ENCODE results near the gene TAF5L.

Gene TAF5L

GRCh38 chr1:229625915-229626831, at the start of gene TAF5L, which contains the start of gene URB2:
Gene TAF5L (minus strand): TSS chr1:229626122. CDS start chr1:229614482, 11,640 bp downstream.
Gene URB2 (plus strand): TSS chr1:229626247. CDS start chr1:229627634, 1,387 bp downstream.
- DNase-seq: peak; percentile 13

GRCh38 chr1:229675396-229675795, 49.5 kb upstream of the TAF5L start:
- no peak for DNase-seq

GRCh38 chr1:229674042-229674441, 48.1 kb upstream of the TAF5L start:
- no peak for DNase-seq

DNA sequence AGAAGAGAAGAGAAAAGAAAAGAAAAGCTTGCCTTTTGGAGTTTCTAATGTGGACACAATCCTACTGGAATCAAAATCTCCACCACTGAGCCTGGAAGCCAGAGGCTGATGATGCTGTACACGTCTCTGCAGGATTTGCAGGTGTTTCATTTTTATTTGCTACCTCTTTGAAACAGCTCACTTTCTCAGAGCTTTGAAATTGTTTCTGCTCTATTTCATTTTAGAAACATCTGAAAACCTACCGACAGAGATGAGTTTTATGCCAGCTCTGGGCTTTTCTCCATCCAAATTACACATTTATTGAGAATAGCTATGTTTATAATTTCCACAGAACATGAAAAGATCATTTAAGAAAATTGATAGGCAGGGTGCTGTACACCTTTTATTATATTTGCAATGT, 46.3 kb upstream of the TAF5L start:
- DNase-seq: no peak

- DNase-seq: no peak
Measured at GRCh38 chr1:229671310-229671709, 45.4 kb upstream of the TAF5L start.

DNA sequence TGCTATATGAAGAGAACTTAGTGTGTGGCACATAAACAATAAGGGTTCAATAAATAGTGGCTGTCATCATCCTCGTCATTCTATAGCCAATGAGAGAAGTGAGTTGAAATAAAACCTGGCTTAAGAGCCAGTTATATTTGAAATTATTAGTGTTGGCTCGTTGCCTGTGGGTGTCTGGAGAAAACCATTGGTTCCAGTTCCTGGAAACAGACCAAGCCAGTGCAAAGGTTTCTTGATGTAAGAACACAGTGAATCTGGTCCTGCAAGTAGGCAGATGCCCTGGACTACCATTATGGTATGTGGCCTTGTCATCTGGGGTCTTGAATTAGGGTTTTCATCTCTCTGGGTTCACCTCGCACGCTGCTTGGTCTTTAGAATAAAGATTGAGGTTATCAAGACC, 43.4 kb upstream of the TAF5L start:
- no peak for DNase-seq

GRCh38 chr1:229666585-229666984, 40.7 kb upstream of the TAF5L start:
- no peak for DNase-seq

GRCh38 chr1:229665912-229666558, 40.1 kb upstream of the TAF5L start:
- no peak for DNase-seq

DNA sequence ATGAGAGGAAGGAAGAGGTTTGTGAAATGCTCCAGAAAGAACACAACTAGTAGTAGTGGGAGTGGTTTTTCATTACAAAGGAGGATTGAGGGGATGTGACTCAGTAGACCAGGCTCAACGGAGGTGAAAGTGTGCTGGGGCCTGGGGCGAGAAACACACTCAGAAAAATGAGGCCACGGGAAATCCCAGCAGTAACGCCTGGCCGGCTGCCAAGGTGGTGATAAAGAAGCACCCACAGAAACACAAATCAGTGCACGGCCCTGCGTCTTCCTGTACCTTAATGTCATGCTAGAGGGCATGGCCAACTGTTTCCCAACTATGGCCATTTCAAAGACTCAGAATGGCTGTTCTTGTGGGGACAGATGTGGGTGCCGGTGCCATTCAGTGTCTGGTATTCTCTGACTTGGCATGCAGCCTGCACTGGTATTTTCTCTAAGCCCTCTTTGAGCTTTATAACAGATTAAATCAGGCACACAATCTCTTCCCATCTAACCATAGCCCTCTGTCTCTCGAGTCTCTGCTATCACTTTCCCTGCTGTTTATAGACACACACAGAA, 38.3 kb upstream of the TAF5L start:
- no peak for DNase-seq

GRCh38 chr1:229661897-229662296, 36.0 kb upstream of the TAF5L start:
- no peak for DNase-seq

DNA sequence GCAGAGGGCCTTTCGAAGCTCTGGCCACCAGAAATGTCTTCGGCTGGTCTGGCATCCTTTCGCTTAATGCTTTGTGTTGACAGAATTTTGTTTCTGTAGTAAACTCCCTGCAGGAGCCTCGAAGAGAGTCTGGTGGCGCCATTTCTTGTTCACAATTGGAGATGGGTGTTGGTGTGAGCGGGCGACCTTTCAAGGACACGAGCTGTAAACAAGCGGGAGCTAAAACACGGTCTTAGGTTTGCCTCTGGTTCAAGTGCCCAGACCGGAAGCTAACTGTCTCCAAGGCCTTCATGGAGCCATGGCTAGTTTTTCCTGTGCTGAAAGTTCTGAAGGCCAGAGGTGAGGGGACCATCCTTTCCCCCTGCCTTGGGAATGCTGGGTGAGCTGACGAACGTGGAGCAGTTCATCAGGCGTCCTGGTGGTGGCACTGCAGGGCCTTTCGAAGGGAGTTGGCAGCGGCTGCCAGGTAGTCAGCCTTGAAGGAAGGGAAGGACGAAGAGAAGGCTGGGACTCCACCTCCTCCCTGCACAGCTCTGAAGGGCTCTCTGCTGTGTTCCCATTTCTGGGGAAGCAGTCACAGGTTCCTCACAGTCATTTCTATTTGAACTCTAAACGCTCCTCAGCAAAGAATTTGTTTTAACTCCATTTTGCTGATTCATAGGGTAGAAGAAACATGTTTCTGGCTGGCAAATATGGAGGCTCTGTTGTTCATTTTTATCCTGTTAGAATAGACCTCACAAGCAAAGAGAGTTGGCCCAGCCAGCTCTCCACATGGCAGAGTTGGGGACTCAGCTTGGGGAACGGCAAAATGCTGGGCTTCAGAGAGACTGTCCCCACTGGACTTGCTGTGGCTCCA, 35.3 kb upstream of the TAF5L start:
- peak; percentile 48 for DNase-seq

DNA sequence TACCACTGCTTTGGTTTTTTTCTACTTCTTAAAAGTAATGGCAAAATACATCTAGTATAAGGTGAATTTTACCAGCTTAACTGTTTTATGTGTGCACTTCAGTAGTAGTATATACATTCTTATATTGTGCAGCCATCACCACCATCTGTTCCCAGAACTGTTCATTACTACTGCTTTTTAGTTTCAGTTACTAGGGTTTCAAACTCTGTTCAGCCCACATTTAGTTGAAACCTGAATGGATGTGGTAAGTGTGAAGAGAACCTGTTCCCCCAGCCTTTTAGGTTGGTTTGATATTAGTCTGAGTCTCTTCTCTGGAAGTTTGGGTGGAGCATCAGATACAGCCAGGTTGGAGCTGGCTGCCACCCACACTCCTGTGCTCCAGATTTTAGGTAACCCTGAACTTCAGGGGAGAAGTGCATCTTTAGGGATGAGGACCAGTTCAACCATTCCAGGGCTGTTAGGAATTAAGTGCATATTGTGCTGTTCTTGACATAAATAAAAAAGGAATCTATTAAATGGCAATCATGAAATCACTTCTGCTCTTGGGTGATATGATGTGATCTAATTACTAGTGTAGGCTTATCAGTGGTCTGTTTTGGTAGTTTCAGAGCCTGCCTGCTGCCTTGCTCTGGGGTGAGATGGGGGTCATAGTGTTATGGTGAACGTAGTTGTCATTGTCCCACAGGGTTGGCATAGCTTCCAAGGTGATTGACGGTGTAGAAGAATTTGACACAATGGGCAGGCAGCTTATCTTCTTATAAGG, 32.3 kb upstream of the TAF5L start:
- DNase-seq: no peak

- no peak for DNase-seq
Measured at GRCh38 chr1:229655781-229656180, 29.9 kb upstream of the TAF5L start.

- DNase-seq: no peak
Measured at GRCh38 chr1:229653420-229653819, 27.5 kb upstream of the TAF5L start.

- DNase-seq: no peak
Measured at GRCh38 chr1:229651546-229651945, 25.6 kb upstream of the TAF5L start.

DNA sequence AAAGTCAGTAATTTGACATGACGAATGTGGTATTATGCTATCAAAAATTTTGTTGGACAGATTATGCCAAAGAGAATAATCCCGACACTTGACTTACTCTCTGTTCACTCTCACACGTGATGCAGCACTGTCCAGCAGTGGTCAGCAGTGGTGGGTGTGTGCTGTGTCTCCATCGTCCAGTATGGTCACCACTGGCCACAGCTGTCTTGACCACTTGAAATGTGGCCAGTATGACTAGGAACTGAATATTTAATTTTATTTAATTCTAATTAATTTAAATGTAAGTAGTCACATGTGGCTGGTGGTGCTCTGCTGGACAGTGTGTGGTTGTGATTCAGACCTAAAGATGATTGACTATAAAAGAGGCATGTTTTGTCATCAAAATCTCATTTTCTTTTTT, 24.1 kb upstream of the TAF5L start:
- no peak for DNase-seq

- DNase-seq: no peak
Measured at GRCh38 chr1:229648406-229648805, 22.5 kb upstream of the TAF5L start.

DNA sequence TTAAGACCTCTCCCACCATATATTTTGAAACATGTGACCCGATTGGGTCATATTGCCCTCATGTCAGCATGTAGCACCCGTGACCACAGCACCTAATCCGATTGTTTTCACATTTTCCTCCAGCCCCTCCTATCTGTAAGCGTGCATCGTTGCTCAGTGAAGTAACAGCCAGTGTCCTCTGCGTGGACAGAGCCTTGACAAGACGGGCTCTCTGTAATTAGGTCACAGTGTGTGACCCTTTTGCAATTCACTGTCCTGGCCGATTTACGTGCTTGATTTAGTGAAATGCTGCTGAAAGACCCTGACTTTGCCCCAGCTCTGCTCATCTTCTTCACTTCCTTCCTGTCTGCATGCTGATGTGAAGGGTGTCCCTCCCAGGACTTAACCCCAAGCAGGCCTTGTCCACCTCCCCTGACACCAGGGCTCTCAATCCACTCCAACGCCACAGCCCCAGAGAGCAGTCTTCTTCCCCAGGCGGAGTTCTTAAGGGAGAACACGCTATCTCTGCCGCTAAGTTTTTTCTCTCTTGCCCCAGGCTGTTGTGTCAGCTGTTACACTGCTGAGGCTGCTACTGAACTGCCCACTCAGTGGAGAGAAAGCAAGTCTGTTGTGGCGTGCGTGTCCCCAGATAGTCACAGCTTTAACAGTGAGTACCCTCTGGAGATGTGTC, 19.5 kb upstream of the TAF5L start:
- DNase-seq: no peak

- DNase-seq: no peak
Measured at GRCh38 chr1:229643996-229644745, 18.2 kb upstream of the TAF5L start.

DNA sequence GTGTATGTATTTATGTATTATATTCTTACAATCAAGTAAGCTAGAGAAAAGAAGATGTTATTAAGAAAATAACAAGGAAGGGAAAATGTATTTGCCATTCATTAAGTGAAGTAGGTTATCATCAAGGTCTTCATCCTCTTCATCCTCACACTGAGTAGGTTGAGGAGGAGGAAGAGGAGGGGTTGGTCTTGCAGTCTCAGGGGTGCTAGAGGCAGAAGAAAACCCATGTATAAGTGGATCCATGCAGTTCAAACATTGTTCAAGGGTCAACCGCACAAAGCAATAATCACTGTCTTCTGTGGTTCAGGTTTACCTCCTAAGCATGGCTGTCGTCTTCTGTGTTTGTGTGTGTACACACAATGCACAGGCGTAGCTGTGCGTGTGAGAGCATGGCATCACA, 17.0 kb upstream of the TAF5L start:
- DNase-seq: no peak

DNA sequence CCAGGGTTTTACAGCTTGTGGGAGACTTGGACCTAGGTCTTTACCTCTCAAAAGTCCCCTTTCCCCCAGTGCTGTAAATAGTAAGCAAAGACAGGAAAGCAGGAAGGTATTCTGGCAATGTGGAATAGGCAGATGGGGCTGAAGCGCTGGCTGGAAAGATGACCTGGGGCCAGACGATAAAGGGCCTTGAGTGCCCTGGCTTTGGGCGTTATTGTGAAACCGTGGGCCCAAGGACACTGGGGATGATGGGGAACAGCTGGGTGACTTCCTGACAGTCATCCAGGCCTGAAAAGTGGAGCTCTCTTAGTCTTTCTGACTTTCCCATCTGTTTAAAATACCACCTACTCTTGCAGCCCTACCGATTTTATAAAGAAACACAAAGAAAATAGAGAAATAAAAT, 16.5 kb upstream of the TAF5L start:
- no peak for DNase-seq

All from NCI-H2029 treated with DMSO at 0.1 percent for 48 hours (cell line).